ENCODE results near the gene RGS9BP. TPM values are rescaled to one million over a fixed set of nuclear protein-coding genes. Genes with fewer than 3 reads are reported as not detected.
"Not testable (repeated sequence)": the region's sequence is repeated elsewhere in the genome, so short reads cannot be mapped to it uniquely, and the experiment has no call there.

The RGS9BP gene
- total RNA-seq = 0.05 and 0.29 TPM in 2 replicates

- no peak for DNase-seq (ENCODE audit: extremely low read depth, low read depth, low spot score)
These were observed at the start of gene RGS9BP for GRCh38 chr19:32675720-32676185. Gene RGS9BP, plus strand, starts transcription at chr19:32675848. Its CDS starts 416 bp downstream, at chr19:32676264.

- no peak for DNase-seq (ENCODE audit: extremely low read depth, low read depth, low spot score)
These were observed 48.7 kb upstream of the RGS9BP start for GRCh38 chr19:32626969-32627368.

GRCh38 chr19:32627714-32628270 lies 47.9 kb upstream of the RGS9BP start:
- DNase-seq (ENCODE audit: extremely low read depth, low read depth, low spot score) = no peak

- no peak for DNase-seq (ENCODE audit: extremely low read depth, low read depth, low spot score)
These were observed 45.3 kb upstream of the RGS9BP start for GRCh38 chr19:32630338-32630737.

GRCh38 chr19:32631381-32631780 lies 44.3 kb upstream of the RGS9BP start:
- no peak for DNase-seq (ENCODE audit: extremely low read depth, low read depth, low spot score)

- DNase-seq (ENCODE audit: extremely low read depth, low read depth, low spot score) = no peak
These were observed 38.2 kb upstream of the RGS9BP start for GRCh38 chr19:32637480-32637879.

- DNase-seq (ENCODE audit: extremely low read depth, low read depth, low spot score) = no peak
These were observed 37.0 kb upstream of the RGS9BP start for GRCh38 chr19:32638625-32639024.

GRCh38 chr19:32642771-32643170 lies 32.9 kb upstream of the RGS9BP start:
- no peak for DNase-seq (ENCODE audit: extremely low read depth, low read depth, low spot score)

GRCh38 chr19:32646556-32646955 lies 29.1 kb upstream of the RGS9BP start:
- DNase-seq (ENCODE audit: extremely low read depth, low read depth, low spot score) = no peak

- no peak for DNase-seq (ENCODE audit: extremely low read depth, low read depth, low spot score)
These were observed 28.3 kb upstream of the RGS9BP start for GRCh38 chr19:32647361-32647760.

- no peak for DNase-seq (ENCODE audit: extremely low read depth, low read depth, low spot score)
These were observed 25.9 kb upstream of the RGS9BP start for GRCh38 chr19:32649751-32650150.

- DNase-seq (ENCODE audit: extremely low read depth, low read depth, low spot score) = no peak
These were observed 25.0 kb upstream of the RGS9BP start for GRCh38 chr19:32650671-32651070.

- no peak for DNase-seq (ENCODE audit: extremely low read depth, low read depth, low spot score)
These were observed 23.9 kb upstream of the RGS9BP start for GRCh38 chr19:32651729-32652140.

- DNase-seq (ENCODE audit: extremely low read depth, low read depth, low spot score) = not testable (repeated sequence)
These were observed 23.3 kb upstream of the RGS9BP start for GRCh38 chr19:32652331-32652730.

- no peak for DNase-seq (ENCODE audit: extremely low read depth, low read depth, low spot score)
These were observed 22.6 kb upstream of the RGS9BP start for GRCh38 chr19:32652894-32653598.

- DNase-seq (ENCODE audit: extremely low read depth, low read depth, low spot score) = no peak
These were observed 22.1 kb upstream of the RGS9BP start for GRCh38 chr19:32653599-32653915.

GRCh38 chr19:32656379-32656778 lies 19.3 kb upstream of the RGS9BP start:
- not testable (repeated sequence) for DNase-seq (ENCODE audit: extremely low read depth, low read depth, low spot score)

GRCh38 chr19:32658075-32658474 lies 17.6 kb upstream of the RGS9BP start:
- no peak for DNase-seq (ENCODE audit: extremely low read depth, low read depth, low spot score)

GRCh38 chr19:32658527-32658926 lies 17.1 kb upstream of the RGS9BP start:
- DNase-seq (ENCODE audit: extremely low read depth, low read depth, low spot score) = no peak

GRCh38 chr19:32661318-32661717 lies 14.3 kb upstream of the RGS9BP start:
- no peak for DNase-seq (ENCODE audit: extremely low read depth, low read depth, low spot score)

- DNase-seq (ENCODE audit: extremely low read depth, low read depth, low spot score) = peak; percentile 58
These were observed 13.5 kb upstream of the RGS9BP start for GRCh38 chr19:32662186-32662585.

GRCh38 chr19:32666084-32666483 lies 9.6 kb upstream of the RGS9BP start:
- no peak for DNase-seq (ENCODE audit: extremely low read depth, low read depth, low spot score)

- no peak for DNase-seq (ENCODE audit: extremely low read depth, low read depth, low spot score)
These were observed 6.3 kb upstream of the RGS9BP start for GRCh38 chr19:32669310-32669709.
